Endothelial cell of umbilical vein (primary cell): ENCODE results near the gene ETV3. TPM values are rescaled to one million over a fixed set of nuclear protein-coding genes. Genes with fewer than 3 reads are reported as not detected.

Source experiments
- BruUV-seq: library from RNA; stranded (reverse); fragments of 400-500 nt; replicated peaks from 2 replicates; lab custom pipeline; 2021; lab: Mats Ljungman, UMichigan
- CTCF ChIA-PET: fragments of 300-600, 350-600 bp; sonication (Branson Sonifier 250); formaldehyde crosslinking; loops from one replicate; lab custom pipeline; 2021; ENCODE audit warnings: antibody characterized with exemption, inconsistent platforms; lab: Charles Lee
- POLR2A ChIA-PET: fragments of 300-600, 350-600 bp; sonication (Branson Sonifier 250); formaldehyde crosslinking; loops from one replicate; lab custom pipeline; 2021; ENCODE audit warnings: antibody characterized with exemption, inconsistent platforms; lab: Charles Lee
- DNase-seq: peaks from one replicate; pipeline ENCODE4 v3.0.0-alpha.2; 2011; ENCODE audit warnings: low read depth, low spot score
- FAIRE-seq: peaks from 2 replicates; lab custom pipeline; 2011; peaks lifted over from hg19 to GRCh38; lab: Jason Lieb, UNC
- H2AFZ ChIP-seq: 2 replicates; pipeline ENCODE4 v1.6.0; 2012; ENCODE audit warnings: low read depth, low read length, control low read depth, inconsistent platforms
- H3K27ac ChIP-seq: 2 replicates; pipeline ENCODE4 v1.5.1; 2011; ENCODE audit warnings: low read depth, mild to moderate bottlenecking, control low read depth, low read length, moderate library complexity; ENCODE audit not compliant: insufficient read depth
- H3K27me3 ChIP-seq, 2 experiments: 2 replicates each; pipeline versions ENCODE4 v1.6.0 to v1.6.1; 2011; ENCODE audit warnings: low read length in 2 of 2, mixed read lengths in 1 of 2; ENCODE audit not compliant: control insufficient read depth in 2 of 2, insufficient read depth in 2 of 2
- H3K36me3 ChIP-seq, 2 experiments: 2 replicates in 1 of 2; 3 replicates in 1 of 2; pipeline ENCODE4 v1.5.1; 2011; ENCODE audit warnings: low read length in 2 of 2, mild to moderate bottlenecking in 1 of 2, moderate library complexity in 1 of 2; ENCODE audit not compliant: control insufficient read depth in 2 of 2, insufficient read depth in 2 of 2; ENCODE audit errors: extremely low read depth in 1 of 2
- H3K4me1 ChIP-seq: 3 replicates; pipeline ENCODE4 v1.5.1; 2011; ENCODE audit warnings: mild to moderate bottlenecking, low read length; ENCODE audit not compliant: control insufficient read depth, insufficient read depth; ENCODE audit errors: extremely low read depth
- H3K4me2 ChIP-seq: 2 replicates; pipeline ENCODE4 v1.6.1; 2011; ENCODE audit warnings: low read length, control low read depth, mixed read lengths; ENCODE audit not compliant: insufficient read depth
- H3K4me3 ChIP-seq, 3 experiments: fragments of 200-600 bp in 1 of 3; sonication (generic), shearing (Covaris generic) in 1 of 3; replicated peaks in 1 of 3; 2 replicates each; pipeline ENCODE4 v1.5.1; 2011 to 2016; ENCODE audit warnings: control low read depth in 3 of 3, low read length in 3 of 3, mild to moderate bottlenecking in 2 of 3, inconsistent platforms in 1 of 3, low read depth in 1 of 3, moderate library complexity in 1 of 3; ENCODE audit not compliant: insufficient read depth in 1 of 3
- H3K79me2 ChIP-seq: 2 replicates; pipeline ENCODE4 v1.6.0; 2012; ENCODE audit warnings: low read length, inconsistent platforms; ENCODE audit not compliant: control insufficient read depth, insufficient read depth
- H3K9ac ChIP-seq: replicated peaks from 2 replicates; pipeline ENCODE3; 2011; ENCODE audit warnings: low read length, control low read depth; ENCODE audit not compliant: insufficient read depth; ENCODE audit errors: extremely low read depth
- H3K9me1 ChIP-seq: replicated peaks from 3 replicates; pipeline ENCODE4 v1.6.0; 2011; ENCODE audit warnings: mild to moderate bottlenecking, low read length; ENCODE audit not compliant: control insufficient read depth, insufficient read depth; ENCODE audit errors: extremely low read depth
- H3K9me3 ChIP-seq: replicated peaks from 2 replicates; pipeline ENCODE4 v1.5.1; 2012; ENCODE audit warnings: low read length, inconsistent platforms; ENCODE audit not compliant: control insufficient read depth, insufficient read depth
- H4K20me1 ChIP-seq: replicated peaks from 2 replicates; pipeline ENCODE3; 2011; ENCODE audit warnings: mild to moderate bottlenecking, low read length; ENCODE audit not compliant: control insufficient read depth, insufficient read depth; ENCODE audit errors: extremely low read depth
- EZH2 ChIP-seq: IDR thresholded peaks from 2 replicates; pipeline ENCODE4 v1.6.1; 2012; ENCODE audit warnings: borderline replicate concordance, low read depth, mild to moderate bottlenecking, moderate library complexity, low read length, inconsistent platforms; ENCODE audit not compliant: severe bottlenecking
- FOS ChIP-seq: IDR thresholded peaks from 2 replicates; pipeline ENCODE4 v1.6.1; 2011; ENCODE audit warnings: mild to moderate bottlenecking, low read length, moderate library complexity, borderline replicate concordance; ENCODE audit not compliant: insufficient read depth
- GATA2 ChIP-seq: IDR thresholded peaks from 2 replicates; pipeline ENCODE4 v1.7.0; 2011; ENCODE audit warnings: low read depth, mild to moderate bottlenecking, moderate library complexity, mixed read lengths, low read length; ENCODE audit not compliant: insufficient read length, insufficient read depth
- JUN ChIP-seq: IDR thresholded peaks from 2 replicates; pipeline ENCODE4 v1.6.1; 2011; ENCODE audit warnings: borderline replicate concordance, low read depth; ENCODE audit not compliant: insufficient read length, insufficient read depth
- MYC ChIP-seq: IDR thresholded peaks from one replicate; pipeline ENCODE4 v1.6.1; 2011; ENCODE audit warnings: mild to moderate bottlenecking, low read depth, low read length
- POLR2A ChIP-seq: IDR thresholded peaks from 2 replicates; pipeline ENCODE4 v1.6.1; 2012; ENCODE audit warnings: low read depth, mild to moderate bottlenecking, control low read depth, low read length
- POLR2AphosphoS5 ChIP-seq: IDR thresholded peaks from 2 replicates; pipeline ENCODE4 v1.6.1; 2012; ENCODE audit warnings: low read depth, mild to moderate bottlenecking, control low read depth, low read length, moderate library complexity; ENCODE audit not compliant: insufficient read depth
- dilution Hi-C: fragments of 300-500 bp; cut with MboI; formaldehyde crosslinking; loops from one replicate; pipeline ENCODE4 v1.15.0; 2019; ENCODE audit warnings: low sequenced_read_pairs; ENCODE audit not compliant: extremely low pct_ligation_motif_present
- intact Hi-C: fragments of 100-400 bp; cut with micrococcal nuclease; formaldehyde crosslinking; loops from one replicate; pipeline ENCODE4 v1.10.0; 2022
- polyA plus RNA-seq, 4 experiments: library from polyadenylated mRNA; depleted of rRNA in 3 of 4; stranded (reverse) in 3 of 4; unstranded in 1 of 4; fragments of >200 nt; gene quantifications; 2 replicates each; pipeline versions ENCODE4 v1.2.1 to v1.2.3, GENCODE V29; 2011 to 2012; ENCODE audit warnings: missing spikeins in 1 of 4
- total RNA-seq: library from RNA; stranded (reverse); gene quantifications from 2 replicates; pipeline ENCODE4 v1.2.3, GENCODE V29; 2021
- TF ChIP-seq, protein P1 (sequence below): IDR thresholded peaks from 2 replicates; pipeline ENCODE4 v1.6.1; 2011; ENCODE audit not compliant: insufficient read depth, insufficient read length
- TF ChIP-seq, protein P2 (sequence below), 2 donors: IDR thresholded peaks; 1 replicate in 1 of 2; 2 replicates in 1 of 2; pipeline ENCODE4 v1.5.1; 2011; ENCODE audit warnings: low read length in 2 of 2, mild to moderate bottlenecking in 2 of 2, moderate library complexity in 2 of 2, control low read depth in 1 of 2, inconsistent platforms in 1 of 2, low read depth in 1 of 2; ENCODE audit not compliant: insufficient read depth in 1 of 2; ENCODE audit errors: extremely low read depth in 1 of 2

ETV3 gene
- total and polyA plus RNA-seq, 2 donors (not counting 3 experiments of a cell fraction or from before 2014, with no cell fraction given) = 6.8 to 22.3 TPM

DNA sequence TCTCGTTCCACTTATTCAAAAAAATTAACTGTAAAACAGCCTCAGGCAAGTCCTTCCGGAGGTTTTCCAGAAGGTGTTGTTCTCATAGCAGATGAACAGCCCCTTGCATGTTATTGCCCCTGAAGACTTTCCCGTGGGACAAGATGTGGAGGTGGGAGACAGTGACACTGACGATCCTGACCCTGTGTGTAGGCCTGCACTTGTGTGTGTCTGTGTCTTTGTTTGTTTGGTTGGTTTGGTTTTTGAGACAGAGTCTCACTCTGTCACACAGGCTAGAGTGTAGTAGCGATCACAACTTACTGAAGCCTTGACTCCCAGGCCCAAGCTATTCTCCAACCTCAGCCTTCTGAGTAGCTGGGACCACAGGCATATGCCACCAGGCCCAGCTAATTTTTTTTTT is 51.2 kb downstream of the ETV3 start:
- Histone ChIP-seq H3K9me1 (no peaks in the 10 kb centered on the region), H3K36me3 (no peaks in the 10 kb centered on the region), H2AFZ (no peak overlapping the region), H3K4me2 (no peak overlapping the region), H3K27me3 (peaks cover 2% of the 10 kb centered on the region in 2 experiments), H3K79me2 (no peaks in the 10 kb centered on the region), H3K27ac (no peak overlapping the region), H3K4me3 (no peak overlapping the region), H3K9ac (no peak overlapping the region), H3K4me1 (no peaks in the 10 kb centered on the region), H3K9me3 (no peaks in the 10 kb centered on the region), H4K20me1 (no peaks in the 10 kb centered on the region)
- POLR2A ChIA-PET = no interaction called here
- CTCF ChIA-PET = interaction anchor here (2.2 to 5.7 kb wide), 2 partner anchors 13 to 66 kb away, joined by 14 to 1121 read pairs; no protein-coding TSS in a partner anchor
- dilution Hi-C loops = no loop called here
- no peak for TF ChIP-seq EZH2
- no peak for TF ChIP-seq POLR2AphosphoS5
- TF ChIP-seq GATA2 = no peak
- TF ChIP-seq, protein P1, sequence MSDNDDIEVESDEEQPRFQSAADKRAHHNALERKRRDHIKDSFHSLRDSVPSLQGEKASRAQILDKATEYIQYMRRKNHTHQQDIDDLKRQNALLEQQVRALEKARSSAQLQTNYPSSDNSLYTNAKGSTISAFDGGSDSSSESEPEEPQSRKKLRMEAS = no peak
- TF ChIP-seq, protein P2, sequence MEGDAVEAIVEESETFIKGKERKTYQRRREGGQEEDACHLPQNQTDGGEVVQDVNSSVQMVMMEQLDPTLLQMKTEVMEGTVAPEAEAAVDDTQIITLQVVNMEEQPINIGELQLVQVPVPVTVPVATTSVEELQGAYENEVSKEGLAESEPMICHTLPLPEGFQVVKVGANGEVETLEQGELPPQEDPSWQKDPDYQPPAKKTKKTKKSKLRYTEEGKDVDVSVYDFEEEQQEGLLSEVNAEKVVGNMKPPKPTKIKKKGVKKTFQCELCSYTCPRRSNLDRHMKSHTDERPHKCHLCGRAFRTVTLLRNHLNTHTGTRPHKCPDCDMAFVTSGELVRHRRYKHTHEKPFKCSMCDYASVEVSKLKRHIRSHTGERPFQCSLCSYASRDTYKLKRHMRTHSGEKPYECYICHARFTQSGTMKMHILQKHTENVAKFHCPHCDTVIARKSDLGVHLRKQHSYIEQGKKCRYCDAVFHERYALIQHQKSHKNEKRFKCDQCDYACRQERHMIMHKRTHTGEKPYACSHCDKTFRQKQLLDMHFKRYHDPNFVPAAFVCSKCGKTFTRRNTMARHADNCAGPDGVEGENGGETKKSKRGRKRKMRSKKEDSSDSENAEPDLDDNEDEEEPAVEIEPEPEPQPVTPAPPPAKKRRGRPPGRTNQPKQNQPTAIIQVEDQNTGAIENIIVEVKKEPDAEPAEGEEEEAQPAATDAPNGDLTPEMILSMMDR (IDR thresholded peaks at IDR 0.05; ENCODE audit: extremely low read depth in 1 of 2, insufficient read depth in 1 of 2, low read depth in 1 of 2, low read length in 2 of 2) = no peak
- no peak for TF ChIP-seq MYC
- no peak for TF ChIP-seq FOS
- no peak for TF ChIP-seq JUN
- no peak for TF ChIP-seq POLR2A
- FAIRE-seq (peak; percentile 44), DNase-seq (no peak)
- no TSS peak for BruUV-seq
- intact Hi-C loops = no loop called here
